Ishikawa (cell line): Measurements from ENCODE around the gene TTC13.

Experiments used
- MAX ChIP-seq: IDR thresholded peaks from 2 replicates; pipeline ENCODE4 v1.6.1; 2012
- TAF1 ChIP-seq: IDR thresholded peaks from 2 replicates; pipeline ENCODE4 v1.6.1; 2012; ENCODE audit warnings: low read depth, mild to moderate bottlenecking

DNA sequence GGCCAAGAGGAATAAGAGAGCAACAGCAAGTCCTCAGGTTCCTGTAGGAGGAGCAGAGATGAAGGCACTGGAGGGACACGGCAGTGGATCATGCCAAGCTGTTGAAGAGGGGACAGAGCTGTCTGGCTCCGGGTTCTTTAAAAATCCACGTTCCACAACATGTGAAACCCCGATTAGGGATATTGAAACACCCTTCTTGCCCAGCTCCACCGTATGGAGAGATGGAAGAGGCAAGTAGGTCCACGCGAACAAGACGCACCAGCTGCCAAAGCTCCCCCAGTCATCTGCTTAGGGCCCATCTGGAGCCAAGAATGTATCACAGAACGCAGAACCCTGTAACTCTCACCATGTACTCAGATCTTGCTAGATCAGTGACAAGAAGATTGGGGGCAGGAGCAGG, 114.2 kb downstream of the TTC13 start:
- TF ChIP-seq TAF1 = no peak
- TF ChIP-seq MAX = no peak
